Measurements from ENCODE around the gene MACROD2.

MACROD2 gene

DNA sequence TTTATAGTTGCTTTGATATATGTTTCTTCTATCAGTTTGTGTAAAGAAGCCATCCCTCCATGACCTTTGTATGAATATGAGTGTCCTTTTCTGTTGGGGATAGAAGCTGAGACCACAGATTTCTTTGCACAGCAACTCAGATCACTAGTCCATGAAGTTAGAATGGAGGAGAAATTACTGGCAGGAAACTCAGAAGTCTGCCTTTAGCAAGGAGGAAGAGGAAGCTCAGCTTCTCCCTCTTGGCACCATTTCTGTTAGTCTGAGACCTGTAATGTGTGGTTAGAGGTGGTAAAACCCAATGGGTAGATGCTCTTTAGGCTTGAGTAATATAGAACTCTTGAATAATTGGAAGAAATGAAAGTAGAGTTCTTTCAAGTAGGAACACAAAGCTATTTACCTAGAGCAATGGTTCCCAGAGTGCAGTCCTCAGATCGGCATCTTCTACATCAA, 1337.4 kb downstream of the MACROD2 start:
- CTCF ChIA-PET: interaction anchor here (0.9 to 1.6 kb wide), 4 partner anchors 9 to 18 kb away, joined by 3 to 10 read pairs (median 4); no protein-coding TSS in a partner anchor
- POLR2A ChIA-PET: interaction anchor here (1.1 kb wide), 1 partner anchor 79 kb away, joined by 3 read pairs; no protein-coding TSS in a partner anchor
- no peak for DNase-seq (ENCODE audit: extremely low spot score)
- TF ChIP-seq, protein P1, sequence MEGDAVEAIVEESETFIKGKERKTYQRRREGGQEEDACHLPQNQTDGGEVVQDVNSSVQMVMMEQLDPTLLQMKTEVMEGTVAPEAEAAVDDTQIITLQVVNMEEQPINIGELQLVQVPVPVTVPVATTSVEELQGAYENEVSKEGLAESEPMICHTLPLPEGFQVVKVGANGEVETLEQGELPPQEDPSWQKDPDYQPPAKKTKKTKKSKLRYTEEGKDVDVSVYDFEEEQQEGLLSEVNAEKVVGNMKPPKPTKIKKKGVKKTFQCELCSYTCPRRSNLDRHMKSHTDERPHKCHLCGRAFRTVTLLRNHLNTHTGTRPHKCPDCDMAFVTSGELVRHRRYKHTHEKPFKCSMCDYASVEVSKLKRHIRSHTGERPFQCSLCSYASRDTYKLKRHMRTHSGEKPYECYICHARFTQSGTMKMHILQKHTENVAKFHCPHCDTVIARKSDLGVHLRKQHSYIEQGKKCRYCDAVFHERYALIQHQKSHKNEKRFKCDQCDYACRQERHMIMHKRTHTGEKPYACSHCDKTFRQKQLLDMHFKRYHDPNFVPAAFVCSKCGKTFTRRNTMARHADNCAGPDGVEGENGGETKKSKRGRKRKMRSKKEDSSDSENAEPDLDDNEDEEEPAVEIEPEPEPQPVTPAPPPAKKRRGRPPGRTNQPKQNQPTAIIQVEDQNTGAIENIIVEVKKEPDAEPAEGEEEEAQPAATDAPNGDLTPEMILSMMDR (IDR thresholded peaks at IDR 0.05; ENCODE audit: control extremely low read depth, extremely low read depth, low read depth, missing control alignments): no peak

DNA sequence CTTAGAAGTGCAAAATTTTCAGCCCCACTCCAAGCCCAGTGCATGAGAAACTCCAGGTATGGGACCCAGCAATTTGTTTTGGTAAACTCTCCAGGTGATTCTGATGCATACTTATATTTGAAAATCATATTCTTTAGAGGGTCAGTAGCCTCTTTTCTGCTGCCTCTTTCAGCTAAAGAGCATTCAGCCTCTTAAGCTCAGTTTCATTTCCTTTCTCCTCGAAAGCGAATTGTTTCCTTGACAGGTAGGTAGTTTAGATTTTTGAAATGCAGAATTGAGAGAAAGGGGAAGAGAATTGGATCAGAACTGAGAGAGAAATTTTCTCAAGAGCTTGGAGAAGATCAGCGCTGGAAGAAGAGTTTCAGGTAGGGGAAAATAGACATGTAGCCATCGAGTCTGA, 1337.9 kb downstream of the MACROD2 start:
- TF ChIP-seq, protein P1 (IDR thresholded peaks at IDR 0.05; ENCODE audit: control extremely low read depth, extremely low read depth, low read depth, missing control alignments): no peak
- DNase-seq (ENCODE audit: extremely low spot score): no peak
- ChIA-PET POLR2A (interaction anchor here (0.5 to 1.1 kb wide), 2 partner anchors 78 to 901 kb away, joined by 3 read pairs; no protein-coding TSS in a partner anchor), CTCF (interaction anchor here (0.9 to 1.6 kb wide), 4 partner anchors 10 to 19 kb away, joined by 3 to 10 read pairs (median 4); no protein-coding TSS in a partner anchor)

DNA sequence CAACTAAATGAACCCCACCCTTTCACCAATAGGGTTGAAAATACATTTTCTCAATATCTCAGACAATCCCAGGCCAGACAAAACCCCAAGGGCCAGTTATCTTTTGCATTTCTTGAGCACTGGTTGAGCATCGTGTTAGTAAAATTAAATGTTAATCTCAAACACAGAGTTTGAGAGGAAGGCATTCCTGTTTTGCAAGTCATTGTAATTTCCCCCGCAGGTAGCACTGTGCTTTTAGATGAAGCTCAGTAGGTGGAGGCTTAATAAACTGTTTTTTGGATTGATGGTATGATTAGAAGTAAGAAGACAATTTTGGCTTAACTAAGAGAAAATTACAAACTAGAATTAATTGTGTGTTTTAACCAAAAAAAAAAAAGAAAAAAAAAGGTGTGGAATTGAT, 1340.7 kb downstream of the MACROD2 start:
- ChIA-PET CTCF (no interaction called here), POLR2A (no interaction called here)
- no peak for DNase-seq (ENCODE audit: extremely low spot score)
- TF ChIP-seq, protein P1 (IDR thresholded peaks at IDR 0.05; ENCODE audit: control extremely low read depth, extremely low read depth, low read depth, missing control alignments): no peak

DNA sequence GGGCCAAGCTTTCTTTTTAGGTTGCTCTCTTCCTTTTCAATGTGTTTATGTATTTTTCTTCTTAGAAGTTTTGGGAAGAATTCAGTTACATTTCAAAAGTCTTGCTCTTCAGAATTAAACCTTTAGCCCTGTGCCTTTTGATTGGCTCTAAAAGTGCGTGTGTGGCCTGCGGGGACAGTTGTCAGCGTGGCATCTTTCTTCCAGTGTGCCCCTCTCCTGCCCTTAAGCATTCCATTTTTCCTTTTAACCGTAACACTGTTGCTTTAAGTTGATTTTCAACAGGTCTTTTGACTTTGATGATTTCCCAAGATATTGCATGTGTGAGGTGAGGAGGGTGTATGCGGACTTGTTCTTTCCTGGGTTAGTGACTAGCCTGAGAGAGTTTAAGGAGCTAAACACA, 1341.2 kb downstream of the MACROD2 start:
- DNase-seq (ENCODE audit: extremely low spot score): no peak
- CTCF ChIA-PET: interaction anchor here (1.3 kb wide), 1 partner anchor 10 kb away, joined by 4 read pairs; no protein-coding TSS in a partner anchor
- TF ChIP-seq, protein P1 (IDR thresholded peaks at IDR 0.05; ENCODE audit: control extremely low read depth, extremely low read depth, low read depth, missing control alignments): no peak
- POLR2A ChIA-PET: no interaction called here

DNA sequence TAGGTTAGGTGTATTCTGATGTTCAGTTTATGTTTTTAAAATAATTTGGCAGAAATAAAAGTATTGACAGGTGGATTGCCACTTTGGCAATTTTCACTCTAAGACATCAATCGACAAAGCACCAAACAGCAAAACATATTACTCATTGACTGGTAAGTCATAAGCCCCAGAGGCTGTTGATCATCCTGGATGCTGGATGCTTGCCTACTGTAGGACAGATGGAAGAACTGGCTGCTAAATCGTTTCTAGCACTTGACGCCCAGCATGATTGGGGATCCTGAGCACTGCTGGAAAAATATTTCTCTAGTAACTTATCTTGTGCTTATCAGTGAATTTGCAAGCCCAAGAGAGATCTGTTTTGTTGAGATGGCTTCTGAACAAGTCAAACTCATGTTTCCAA, 1343.9 kb downstream of the MACROD2 start:
- TF ChIP-seq, protein P1 (IDR thresholded peaks at IDR 0.05; ENCODE audit: control extremely low read depth, extremely low read depth, low read depth, missing control alignments): no peak
- ChIA-PET CTCF (no interaction called here), POLR2A (no interaction called here)
- DNase-seq (ENCODE audit: extremely low spot score): no peak

DNA sequence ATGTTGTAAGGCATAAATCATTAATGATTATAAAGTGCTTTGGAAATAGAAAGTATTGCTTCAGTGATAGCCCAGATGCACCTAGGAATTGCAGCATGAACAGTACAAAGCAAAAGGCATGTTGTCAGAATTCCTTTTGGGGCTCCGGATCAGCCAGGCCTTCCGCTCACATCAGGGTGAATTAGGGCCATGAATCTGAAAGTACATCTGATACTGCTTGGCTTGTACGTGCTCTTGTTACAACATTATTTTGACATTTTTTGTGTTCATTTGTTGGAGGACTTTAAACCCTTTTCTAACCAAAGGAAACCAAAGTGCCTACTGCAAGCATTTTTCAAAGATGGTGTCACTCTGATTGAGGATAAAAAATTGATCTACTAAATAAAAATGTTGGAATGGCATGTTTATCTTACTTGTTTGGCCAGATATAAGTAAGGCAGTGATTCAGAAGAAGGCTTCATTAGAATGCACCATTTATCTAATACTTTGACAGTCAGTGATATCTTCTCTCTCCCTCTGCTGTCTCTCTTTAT, 1347.7 kb downstream of the MACROD2 start:
- no peak for DNase-seq (ENCODE audit: extremely low spot score)
- TF ChIP-seq, protein P1 (IDR thresholded peaks at IDR 0.05; ENCODE audit: control extremely low read depth, extremely low read depth, low read depth, missing control alignments): no peak
- ChIA-PET CTCF (no interaction called here), POLR2A (no interaction called here)
